ENCODE measurements around the gene EMX1. TPM values are rescaled to one million over a fixed set of nuclear protein-coding genes. Genes with fewer than 3 reads are reported as not detected.

Gene EMX1
- total RNA-seq, 1 donor from 2014 or later, result not detected

DNA sequence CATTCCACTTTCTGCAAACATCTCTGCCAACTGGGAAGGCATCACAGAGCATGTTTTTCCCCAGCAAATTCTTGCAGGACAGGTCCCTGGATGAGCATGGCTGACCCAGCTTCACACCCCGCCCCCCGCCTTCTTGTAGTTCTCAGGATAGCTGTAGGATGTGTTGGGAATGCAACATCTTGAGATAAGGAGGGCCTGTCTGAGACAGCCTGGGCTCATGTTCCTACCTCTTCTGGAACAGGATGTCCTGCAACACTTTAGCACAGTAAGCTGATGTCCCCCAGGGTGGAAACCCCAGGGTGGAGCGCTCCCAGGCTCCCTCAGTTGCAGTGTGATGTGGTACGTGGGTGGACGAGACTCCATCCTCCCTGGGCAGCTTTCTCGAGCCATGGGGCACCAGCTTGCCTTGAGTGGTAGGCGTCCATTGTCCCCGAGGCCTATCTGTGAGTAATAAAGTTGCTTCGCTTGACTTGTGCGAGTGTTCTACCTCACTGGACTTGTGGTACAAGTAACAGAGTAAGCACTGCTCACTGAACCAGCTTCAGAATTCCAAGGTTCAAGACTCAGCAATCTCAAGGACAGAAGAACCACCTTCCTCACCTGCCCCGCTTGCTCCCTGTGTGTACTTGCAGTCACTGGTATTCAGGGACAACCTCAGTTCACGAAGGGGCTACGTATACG, 48.6 kb downstream of the EMX1 start:
- intact Hi-C loops (cut with DNase I), result no loop called here
- ATAC-seq (ENCODE audit: poor library complexity), result no peak
- DNase-seq, result no peak

DNA sequence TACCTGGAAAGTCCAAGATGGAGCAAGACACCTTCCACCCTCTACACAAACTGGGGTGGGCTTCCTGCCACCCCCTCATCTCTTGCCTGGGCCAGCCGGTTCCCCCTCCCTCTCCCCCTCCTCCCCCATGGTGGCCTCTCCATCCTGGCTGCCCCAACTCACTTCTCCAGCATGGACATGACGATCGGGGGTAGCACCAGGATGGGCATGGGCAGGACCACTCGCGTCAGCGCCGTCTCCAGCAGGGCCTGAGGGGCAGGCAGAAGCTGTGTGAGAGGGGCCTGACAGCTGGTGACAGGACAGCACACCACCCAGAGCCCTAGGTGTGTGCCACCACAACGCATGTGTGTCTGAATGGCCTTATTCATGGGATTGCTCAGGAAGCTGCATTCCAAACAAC, 51.0 kb downstream of the EMX1 start:
- no peak for ATAC-seq (ENCODE audit: poor library complexity)
- DNase-seq, result no peak
- intact Hi-C loops (cut with DNase I), result no loop called here

DNA sequence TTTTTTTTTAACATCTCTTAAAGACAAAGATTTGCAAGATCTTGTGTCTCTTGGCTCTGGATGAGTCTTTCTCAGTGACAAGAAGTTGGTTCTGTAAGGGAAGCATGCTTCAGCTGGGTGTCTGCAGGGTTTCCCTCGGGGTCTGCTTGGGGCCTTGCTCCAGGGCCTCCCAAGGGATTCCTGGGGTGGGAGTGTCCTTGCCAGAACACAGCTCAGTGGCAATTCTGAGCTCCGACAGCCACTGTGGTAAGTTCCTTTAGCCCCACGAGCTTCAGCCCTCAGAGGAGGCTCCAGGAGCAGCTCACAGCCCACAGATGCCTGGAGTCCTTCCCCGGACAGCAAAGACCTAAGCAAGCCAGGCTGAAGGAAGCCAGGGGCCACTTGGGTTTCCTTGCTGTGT, 52.4 kb downstream of the EMX1 start:
- ATAC-seq (ENCODE audit: poor library complexity) (no peak), DNase-seq (no peak)
- intact Hi-C loops (cut with DNase I), result loop anchor here (10.0 kb wide), 1 partner anchor 75 kb away; no protein-coding TSS in a partner anchor

DNA sequence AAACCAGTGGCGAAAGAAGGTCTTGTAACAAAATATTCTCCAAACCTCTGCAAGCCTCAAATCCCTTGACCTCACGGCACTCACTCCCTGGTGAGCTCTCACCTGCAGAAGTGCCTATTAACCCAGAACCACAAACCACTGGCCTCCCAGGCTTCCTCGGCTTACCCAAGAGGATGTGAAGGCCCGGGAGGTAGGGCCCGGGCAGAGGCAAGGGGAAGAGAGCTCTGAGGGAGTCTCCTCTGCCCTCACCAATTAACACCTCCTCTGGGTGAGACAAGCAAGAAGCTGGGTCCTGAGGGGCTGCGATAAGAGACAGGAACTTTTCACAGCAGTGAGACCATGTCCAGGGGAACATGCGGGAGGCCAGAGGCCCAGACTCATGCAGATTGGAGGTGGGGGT, 53.7 kb downstream of the EMX1 start:
- ATAC-seq (ENCODE audit: poor library complexity) (no peak), DNase-seq (no peak)
- intact Hi-C loops (cut with DNase I), result loop anchor here (10.0 kb wide), 1 partner anchor 76 kb away; no protein-coding TSS in a partner anchor

DNA sequence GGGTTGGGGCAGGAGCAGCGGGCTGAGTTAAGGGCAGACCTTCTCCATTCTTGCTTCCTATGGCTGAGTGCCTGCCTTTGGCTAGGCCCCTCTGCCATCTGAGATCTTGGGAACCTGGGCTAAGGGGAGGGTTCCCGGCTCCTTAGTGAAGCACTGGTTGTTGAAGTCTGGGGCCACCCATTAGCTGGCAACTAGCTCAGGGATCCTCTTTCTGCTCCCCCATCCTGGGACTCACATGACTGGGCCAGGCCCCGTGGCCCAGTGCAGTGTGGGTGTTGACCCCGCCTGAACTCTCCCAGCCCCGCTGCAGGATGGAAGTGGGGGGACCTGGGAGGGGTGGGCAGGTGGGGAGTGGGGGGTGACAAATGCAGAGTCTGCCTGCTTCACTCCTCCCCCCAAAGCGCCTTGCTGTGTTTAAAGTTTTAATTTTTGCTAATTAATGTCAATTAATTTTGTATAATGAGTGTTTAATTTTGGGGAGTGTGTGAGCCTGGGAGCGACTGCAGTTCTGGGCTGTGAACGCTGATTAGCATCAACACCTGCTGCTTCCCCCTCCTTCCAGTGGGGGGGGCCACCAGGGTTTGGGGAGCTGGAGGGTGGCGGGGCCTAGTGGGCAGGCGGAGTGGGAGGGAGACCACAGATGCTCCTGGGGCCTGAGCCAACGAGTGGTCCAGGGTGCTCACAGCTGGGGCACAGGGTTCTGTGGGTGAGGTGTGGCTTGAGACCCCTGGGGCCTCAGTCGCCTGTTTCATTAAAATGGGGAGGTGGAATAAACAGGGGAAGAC, 55.2 kb downstream of the EMX1 start:
- ATAC-seq (ENCODE audit: poor library complexity) (no peak), DNase-seq (peak; percentile 7)
- intact Hi-C loops (cut with DNase I), result loop anchor here (10.0 kb wide), 1 partner anchor 78 kb away; no protein-coding TSS in a partner anchor

DNA sequence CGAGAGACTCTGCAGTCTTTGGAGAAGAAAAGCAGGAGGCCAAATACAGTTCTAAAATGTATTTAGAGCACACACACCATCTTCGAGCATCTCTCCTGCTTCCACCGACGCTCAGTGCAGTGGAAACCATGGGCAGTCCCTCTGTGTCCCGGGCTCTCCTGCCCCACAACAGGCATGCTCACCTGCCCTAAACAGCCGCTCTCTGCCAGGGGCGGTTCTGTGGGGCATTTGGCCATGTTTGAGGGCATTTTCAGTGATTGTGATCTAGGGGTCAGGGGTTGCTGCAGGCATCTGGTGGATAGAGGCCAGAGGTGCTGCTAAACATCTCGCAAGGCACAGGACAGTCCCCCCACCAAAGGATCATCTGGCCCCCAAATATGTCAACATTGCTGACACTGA, 55.8 kb downstream of the EMX1 start:
- ATAC-seq (ENCODE audit: poor library complexity), result no peak
- intact Hi-C loops (cut with DNase I), result loop anchor here (10.0 kb wide), 1 partner anchor 78 kb away; no protein-coding TSS in a partner anchor
- DNase-seq, result no peak

DNA sequence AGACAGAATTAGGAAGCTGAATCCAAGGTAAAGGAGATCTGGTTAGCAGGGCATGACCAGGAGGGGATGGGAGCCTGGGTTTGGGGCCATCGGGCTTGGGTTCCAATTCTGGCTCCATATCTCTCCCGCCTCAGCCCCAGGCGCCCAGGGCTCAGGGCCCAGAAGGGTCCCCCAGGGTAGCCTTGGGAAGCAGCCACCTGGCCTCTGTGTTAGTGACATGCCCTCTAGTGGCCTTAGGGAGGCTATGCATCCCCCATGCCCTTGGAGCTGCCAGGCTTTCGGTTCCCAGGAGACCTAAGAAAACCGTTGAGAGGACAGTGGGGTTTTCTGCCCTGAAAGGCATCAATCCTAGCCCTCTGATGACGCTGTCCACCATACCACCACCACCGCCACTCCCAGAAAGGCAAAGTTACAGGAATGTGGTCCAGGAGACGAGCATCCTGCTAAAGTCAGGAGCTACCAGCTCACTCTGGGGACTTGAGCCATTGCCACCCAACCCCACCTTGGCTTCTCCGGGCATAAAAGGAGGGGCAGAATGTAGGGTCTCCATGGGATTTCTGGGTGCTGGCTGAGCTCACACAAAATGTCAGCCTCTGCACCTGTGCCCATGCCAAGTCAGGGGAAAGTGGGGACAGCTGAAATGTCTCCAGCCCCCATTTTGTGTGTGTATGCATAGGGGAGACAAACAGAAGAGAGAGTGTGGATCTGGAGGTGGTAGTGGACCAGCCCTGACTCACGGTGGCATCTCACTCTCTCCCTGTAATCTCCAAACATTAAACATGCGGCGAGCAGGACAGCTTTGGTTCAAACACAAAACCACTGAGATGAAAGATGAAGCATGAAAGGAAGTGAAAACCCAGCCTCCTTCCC, 56.5 kb downstream of the EMX1 start:
- DNase-seq, result no peak
- intact Hi-C loops (cut with DNase I), result loop anchor here (10.0 kb wide), 1 partner anchor 79 kb away; no protein-coding TSS in a partner anchor
- ATAC-seq (ENCODE audit: poor library complexity), result peak; percentile 88

DNA sequence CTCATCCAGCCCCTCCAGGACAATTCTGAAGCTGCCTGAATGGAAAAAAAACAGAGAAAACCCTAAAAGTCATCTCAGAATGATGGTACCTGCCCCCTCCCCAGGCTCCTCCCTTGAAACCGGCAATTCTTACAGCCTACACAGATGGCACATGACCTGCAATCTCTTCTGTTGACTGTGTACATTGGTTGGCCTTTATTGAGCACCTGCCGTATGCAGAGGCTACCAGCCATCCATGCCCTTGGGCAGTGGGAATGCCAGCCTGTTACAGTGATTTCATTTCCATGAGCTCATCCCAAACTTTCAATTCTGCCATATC, 57.1 kb downstream of the EMX1 start:
- intact Hi-C loops (cut with DNase I), result loop anchor here (10.0 kb wide), 1 partner anchor 80 kb away; no protein-coding TSS in a partner anchor
- ATAC-seq (ENCODE audit: poor library complexity) (no peak), DNase-seq (no peak)

DNA sequence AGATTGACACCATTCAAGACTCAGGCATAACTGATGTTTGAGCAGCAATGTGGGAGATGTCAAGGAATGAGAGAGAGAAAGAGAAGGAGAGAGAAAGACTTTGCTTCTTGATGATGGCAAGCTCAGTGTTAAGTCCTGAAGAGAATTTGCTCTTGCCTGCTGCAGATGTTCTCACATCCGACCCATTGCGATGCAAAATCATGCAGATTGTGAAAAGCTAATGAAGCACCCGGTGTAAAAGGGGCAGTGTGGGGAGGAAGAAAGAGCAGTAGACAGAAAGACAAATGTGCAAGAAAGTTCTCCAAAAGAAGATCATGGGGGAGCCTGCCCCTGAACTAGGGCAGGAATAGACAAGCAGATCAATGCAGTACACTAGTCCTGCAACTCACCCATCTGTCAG, 57.7 kb downstream of the EMX1 start:
- intact Hi-C loops (cut with DNase I), result loop anchor here (10.0 kb wide), 1 partner anchor 80 kb away; no protein-coding TSS in a partner anchor

DNA sequence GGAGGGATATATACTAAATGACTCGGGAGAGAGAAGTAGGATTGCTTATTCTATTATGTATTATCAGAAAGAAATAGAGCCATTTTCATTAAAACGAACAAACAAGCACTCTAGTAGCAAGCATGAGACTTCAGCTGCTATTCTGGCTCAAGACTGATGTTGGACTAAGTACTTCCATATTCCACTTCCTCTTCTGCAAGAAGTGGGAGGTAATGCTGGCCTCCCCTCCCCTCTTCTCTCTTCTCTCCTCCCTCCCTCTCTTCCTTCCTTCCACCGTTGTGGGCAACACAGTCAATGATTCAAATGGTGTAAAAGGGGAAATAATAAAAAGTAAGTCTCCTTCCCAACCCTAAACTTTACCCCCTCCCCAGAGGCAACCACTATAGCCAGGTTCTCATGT, 62.6 kb downstream of the EMX1 start:
- intact Hi-C loops (cut with DNase I), result loop anchor here (5.0 to 10.0 kb wide), 2 partner anchors 85 to 87 kb away; no protein-coding TSS in a partner anchor
- no peak for ATAC-seq (ENCODE audit: poor library complexity)

More for the DNA sequence above, 57.7 kb downstream of the EMX1 start:
- no peak for ATAC-seq (ENCODE audit: poor library complexity)
- no peak for DNase-seq

DNA sequence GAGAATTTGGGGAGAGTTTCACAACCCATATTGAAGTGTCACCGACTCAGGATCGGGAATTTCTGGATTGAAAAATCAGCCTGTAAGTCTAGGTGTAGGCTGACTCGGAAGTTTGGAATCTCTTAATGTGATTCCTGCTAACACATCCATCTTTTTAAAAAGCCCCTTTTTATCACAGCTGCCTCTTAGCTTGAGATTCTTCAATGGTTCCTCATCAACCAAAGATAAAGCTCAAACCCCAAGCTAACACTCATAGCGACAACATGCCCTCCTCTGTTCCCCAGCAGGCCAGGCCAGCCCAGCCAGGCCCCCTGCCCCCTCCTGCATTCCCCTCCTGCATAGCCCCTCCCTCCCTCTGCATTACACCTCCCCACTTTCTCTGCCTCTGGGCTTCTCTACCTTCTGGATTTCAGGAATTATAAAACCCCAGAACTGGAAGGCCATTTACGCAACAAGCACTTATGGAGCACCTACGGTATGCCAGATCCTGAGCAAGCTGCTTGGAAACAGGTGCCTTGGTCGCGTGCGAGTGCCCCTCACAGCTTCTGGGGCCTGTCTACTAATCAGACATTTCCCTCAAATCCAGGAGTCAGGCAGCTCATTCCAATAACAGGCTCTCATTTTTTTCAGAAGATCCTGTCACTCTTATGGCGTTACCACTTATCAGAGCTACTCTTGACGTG, 63.4 kb downstream of the EMX1 start:
- intact Hi-C loops (cut with DNase I), result loop anchor here (5.0 kb wide), 1 partner anchor 87 kb away; no protein-coding TSS in a partner anchor
- ATAC-seq (ENCODE audit: poor library complexity) (no peak), DNase-seq (no peak)

More for the DNA sequence above, 62.6 kb downstream of the EMX1 start:
- no peak for DNase-seq

DNA sequence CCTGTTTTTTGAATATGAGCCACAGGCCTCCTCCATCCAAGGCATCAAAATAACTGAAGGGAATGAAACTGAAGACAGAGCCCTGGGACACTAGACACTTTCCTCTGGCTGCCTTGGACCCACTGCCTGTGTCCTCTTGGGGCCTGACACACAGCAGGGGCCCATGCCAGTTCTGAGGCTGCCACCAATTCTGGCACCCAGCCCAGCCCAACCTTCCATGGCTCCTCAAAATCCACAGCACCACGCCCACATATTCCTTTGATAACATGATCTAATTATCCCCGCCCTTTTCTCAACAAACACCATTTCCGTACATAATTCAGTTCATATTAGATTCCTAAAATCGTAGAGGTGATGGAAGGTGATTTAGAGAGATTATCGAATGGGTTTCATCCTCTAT, 64.2 kb downstream of the EMX1 start:
- intact Hi-C loops (cut with DNase I), result loop anchor here (5.0 kb wide), 1 partner anchor 86 kb away; no protein-coding TSS in a partner anchor
- ATAC-seq (ENCODE audit: poor library complexity) (no peak), DNase-seq (no peak)

DNA sequence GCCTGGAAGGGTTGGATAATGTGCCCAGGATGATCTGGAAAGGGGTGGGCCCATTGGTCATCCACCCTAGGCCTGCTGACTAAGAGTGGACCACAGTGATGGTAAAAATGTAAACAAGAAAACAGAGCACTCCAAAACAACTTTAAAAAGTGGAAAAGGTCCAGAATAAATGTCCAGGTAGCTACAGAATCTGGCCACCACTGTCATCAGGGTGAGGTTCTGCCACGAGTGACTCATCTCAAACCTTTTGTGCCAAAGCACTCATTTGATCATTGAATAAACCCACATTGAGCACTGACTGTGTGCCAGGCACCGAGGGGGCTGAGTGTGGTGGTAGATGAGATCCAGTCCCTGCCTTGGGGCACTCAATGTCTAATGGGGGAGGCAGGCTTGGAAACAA, 64.9 kb downstream of the EMX1 start:
- no peak for DNase-seq
- intact Hi-C loops (cut with DNase I), result loop anchor here (5.0 kb wide), 1 partner anchor 85 kb away; no protein-coding TSS in a partner anchor
- ATAC-seq (ENCODE audit: poor library complexity), result no peak

DNA sequence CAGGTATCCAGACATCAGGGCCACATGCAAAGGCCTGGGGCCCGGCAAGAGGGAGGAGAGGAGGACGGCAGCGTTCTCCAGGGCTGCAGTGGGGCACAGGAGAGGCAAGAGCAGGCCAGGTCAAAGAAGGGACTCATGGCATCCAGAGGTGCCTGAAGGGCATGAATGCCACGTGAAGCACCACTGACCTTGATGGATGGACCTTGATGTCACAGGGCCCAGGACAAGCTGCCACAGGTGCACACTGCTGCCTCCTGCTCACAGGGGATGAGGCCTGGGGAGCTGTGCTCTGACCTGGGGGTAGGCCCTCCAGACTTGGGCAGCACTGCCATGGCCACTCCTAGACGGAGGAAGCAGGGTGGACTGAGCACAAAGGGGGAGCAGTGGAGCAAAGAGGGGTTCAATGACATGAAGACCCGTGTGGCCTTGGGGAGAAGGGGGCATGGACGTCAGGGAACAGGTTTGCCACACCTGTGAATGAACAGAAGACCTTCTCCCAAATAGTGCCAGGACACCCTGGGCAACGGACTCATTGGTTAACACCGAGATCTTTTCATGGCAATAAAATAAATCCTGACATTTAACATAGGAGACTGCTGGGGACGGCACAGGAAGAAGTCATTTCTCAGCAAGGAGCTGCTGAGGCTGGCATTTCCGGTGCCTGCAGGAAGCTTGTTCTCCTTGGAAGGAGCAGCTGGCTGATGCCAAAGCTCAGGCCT, 65.6 kb downstream of the EMX1 start:
- DNase-seq (no peak), ATAC-seq (ENCODE audit: poor library complexity) (no peak)
- intact Hi-C loops (cut with DNase I), result loop anchor here (5.0 kb wide), 1 partner anchor 84 kb away; no protein-coding TSS in a partner anchor

DNA sequence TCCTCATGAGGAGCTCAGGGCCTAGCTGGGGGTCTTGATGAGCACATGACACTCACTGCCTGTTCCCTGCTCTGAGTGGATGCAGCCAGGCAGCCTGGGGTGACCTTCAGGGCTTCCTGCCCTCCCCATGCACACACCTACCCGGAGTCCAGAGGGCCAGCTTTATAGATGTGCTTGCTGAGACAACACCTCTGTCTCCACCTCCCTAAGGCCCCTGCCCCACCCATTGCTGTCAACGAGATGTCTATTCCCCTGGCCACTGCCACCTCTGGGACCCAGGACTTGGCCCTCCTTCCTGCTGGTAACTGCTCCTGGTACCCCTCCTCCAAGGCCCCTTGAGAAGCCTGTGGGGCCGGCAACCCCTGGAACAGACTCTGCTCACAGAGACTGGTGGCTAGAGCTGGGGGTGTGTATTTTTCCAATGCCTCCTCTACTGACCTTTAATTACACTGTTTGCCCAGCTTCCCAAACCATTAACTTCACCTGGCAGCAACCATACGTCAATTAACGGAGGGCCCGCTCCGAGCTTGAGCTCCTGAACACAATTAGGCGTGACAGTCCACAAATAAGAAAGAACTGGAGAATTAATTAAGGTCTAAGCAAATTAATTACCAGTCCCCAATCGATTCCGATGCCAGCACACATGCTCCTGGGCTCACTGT, 66.3 kb downstream of the EMX1 start:
- ATAC-seq (ENCODE audit: poor library complexity), result peak; percentile 55
- intact Hi-C loops (cut with DNase I), result loop anchor here (5.0 kb wide), 1 partner anchor 84 kb away; no protein-coding TSS in a partner anchor

DNA sequence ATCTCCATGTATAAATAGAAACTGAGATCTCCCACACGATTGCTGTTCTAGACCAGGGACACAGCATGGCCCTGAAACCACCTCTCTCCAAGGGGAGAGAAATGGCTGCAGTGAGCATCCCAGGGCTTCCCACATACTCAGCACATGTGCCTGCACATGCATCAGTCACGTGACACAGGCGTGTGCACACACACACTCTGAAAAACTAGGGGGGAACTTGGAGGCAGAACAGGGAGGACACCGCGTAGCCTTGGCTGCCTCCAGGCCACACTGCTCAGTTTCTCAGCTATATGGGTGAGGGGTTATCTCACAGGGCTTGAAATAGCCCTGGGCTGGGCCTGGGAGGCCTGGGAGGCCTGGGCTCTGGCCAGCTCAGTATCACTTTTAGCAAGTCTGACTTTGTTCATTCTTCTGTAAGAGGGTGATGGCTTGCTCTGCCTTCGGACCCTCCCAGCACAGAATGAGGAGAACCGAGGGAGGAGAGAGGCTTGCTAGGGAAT, 66.9 kb downstream of the EMX1 start:
- intact Hi-C loops (cut with DNase I), result loop anchor here (5.0 kb wide), 1 partner anchor 83 kb away; no protein-coding TSS in a partner anchor
- ATAC-seq (ENCODE audit: poor library complexity), result peak; percentile 92

More for the DNA sequence above, 66.3 kb downstream of the EMX1 start:
- no peak for DNase-seq

More for the DNA sequence above, 66.9 kb downstream of the EMX1 start:
- DNase-seq, result peak; percentile 74
